CD4-positive, alpha-beta T cell treated with Interleukin-6 at 100 ng/mL for 8 hours (primary cell): ENCODE data around the gene INSC.
"Not testable (repeated sequence)": the region's sequence is repeated elsewhere in the genome, so short reads cannot be mapped to it uniquely, and the experiment has no call there.

Experiments
- DNase-seq: peaks from one replicate; pipeline ENCODE4 v3.0.0-alpha.2; 2020; ENCODE audit warnings: mixed read lengths, low spot score

INSC gene

DNA sequence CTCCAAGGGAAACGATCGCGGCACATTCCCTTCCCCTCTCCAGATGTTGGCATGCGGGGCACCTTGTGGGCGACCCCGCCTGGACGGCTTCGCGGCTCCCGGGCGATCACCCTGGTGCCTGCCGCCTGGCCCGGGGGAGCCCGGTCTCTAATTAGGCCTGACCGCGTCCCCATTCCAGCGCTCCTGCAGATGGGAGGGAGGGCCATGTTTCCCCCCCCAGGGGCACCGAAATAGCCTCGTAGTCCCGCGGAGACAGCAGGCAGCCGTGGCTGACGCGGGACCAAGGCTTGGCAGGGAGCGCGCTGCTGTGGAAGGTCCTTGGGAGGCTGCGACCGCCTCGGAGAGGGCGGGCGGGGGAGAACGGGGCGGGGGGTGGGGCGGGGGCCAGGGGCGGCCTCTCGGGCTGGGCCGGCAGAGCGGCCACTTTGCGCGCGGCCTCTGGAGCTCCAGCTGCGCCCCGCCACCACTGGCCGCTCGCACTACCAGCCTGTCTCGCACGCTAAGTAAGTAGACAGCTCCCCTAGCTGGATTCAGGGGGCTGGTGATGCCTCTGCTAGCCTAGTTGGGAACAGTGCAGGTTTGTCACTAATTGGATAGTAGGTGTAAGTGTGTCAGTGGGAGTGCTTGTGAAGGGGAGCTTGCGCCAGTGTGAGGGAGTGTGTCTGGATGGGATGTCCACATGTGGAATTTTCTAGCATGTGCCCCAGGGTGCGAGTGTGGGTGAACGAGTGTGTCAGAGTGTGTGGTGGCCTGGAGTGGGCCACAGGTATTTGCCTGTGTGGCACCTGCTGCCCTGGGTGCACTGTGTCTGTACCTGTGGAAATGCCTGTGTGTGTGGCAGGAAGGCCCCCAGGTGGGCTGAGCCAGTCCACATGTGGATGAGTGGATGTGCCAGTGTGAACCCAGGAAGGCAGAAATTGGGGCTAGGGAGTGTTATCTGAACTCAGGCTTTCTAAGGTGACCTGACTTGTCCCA lies at the start of gene INSC:
INSC (plus strand) TSS at position 423 of the 975 bp plus-strand sequence. CDS start 34,252 bp downstream, outside the sequence.
- DNase-seq = no peak

- not testable (repeated sequence) for DNase-seq
Observed at GRCh38 chr11:15069751-15070150, 45.0 kb upstream of the INSC start.

- DNase-seq = no peak
Observed at GRCh38 chr11:15071556-15072255, 43.0 kb upstream of the INSC start.

DNA sequence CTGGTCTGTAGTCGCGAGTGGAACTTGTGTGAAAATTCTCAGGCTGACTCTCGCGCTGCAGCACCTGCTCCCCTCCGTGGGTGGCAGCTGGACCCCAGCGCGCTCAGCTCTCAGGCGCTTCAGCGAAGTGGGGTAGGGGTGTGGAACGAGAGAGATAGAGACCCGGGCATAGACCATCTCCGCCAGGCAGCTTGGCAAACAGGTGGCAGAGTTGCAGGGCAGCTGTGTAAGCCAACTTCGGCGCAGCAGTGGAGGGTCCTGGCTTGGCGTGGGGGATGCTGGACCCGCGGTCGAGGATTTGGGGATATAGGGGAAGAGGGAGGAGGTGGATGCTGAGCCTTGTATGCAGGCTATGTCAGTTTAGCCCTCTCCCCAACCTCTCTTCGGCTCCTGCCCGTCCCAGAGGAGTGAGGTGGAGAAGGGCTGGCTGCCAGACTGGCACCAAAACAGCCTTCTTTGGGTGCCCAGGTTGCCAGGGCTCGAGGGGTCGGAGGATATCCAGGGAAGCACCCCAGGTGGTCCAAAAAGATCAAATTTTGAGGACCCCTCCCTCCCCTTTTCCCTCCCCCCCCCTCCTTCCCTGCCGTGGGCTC lies 42.1 kb upstream of the INSC start:
- DNase-seq = no peak

- DNase-seq = no peak
Observed at GRCh38 chr11:15073361-15074205, 41.1 kb upstream of the INSC start, which contains the start of gene CALCB. CALCB (plus strand) TSS chr11:15073593; CDS start chr11:15074719, 1,126 bp downstream.

DNA sequence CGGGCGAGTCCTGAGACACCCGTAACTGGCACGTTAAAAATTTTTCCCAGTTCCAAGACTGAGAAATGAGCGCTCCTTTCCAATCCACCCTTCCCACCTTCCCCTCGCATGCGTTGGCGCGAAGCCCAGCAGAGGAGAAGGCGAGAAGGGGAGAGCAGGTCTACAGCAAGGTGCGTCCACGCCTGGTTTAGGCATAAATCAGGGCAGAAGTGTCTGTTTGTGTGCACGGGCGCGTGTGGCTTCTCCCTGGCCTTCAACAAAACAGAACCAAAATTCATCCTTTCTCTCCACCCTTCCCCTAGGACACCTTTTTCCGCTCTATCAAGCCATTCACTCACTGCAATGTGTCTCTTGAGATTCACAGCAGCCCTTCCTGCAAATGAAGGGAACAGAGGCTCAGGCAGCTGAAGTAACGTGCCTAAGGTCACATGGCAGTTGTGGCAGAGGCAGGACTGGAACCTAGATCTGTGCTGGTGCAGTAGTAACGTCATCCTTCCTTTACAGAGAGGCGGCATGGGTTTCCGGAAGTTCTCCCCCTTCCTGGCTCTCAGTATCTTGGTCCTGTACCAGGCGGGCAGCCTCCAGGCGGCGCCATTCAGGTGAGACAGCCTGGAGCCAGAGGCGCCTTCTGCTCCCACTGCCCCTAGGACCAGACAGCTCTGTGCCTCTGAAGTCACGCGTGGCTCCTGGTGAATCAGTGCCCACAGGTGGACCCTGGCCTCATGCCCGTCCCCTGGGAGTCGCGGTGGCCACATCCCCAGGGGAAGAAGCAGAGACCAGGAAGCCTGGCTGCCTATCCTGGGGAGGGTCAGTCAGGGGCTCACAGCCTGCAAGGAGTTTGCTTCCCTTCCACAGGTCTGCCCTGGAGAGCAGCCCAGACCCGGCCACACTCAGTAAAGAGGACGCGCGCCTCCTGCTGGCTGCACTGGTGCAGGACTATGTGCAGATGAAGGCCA lies 40.2 kb upstream of the INSC start:
- DNase-seq = peak; percentile 79

DNA sequence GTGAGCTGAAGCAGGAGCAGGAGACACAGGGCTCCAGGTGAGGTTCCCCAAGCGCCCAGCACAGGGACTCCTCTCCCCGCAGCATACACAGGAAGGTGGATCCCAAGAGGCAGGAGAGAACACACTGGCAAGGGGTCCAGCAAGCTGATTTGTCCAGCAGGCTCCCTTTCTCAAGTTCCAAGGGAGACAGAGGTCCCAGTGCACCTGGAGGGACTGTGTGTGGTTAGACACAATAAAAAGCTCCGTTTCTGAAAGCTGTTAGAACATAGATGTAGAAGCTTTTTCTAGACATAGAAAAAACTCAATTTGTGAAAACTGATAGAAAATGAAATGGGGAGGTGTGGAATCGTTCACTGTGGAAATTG lies 39.6 kb upstream of the INSC start:
- no peak for DNase-seq

- DNase-seq = no peak
Observed at GRCh38 chr11:15091175-15091574, 23.5 kb upstream of the INSC start.

DNA sequence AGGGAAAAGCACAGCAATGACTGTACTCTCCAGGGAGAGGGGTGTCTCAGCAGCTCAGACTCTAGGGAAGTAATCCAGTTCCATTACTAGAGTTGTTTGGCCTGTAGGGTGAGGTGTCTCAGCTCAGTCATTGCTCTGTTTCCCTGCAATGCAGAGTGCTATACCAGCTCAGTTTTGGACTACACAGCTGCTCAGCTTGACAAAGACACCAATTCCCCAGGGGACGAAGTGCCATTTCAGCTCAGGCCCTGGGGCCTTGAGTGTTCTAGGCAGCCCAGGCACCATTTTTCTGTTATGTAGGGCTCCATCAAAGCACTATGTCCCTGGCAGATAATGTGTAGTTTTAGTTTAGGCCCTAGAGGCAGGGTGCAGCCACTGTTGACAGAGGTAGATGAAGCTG lies 23.1 kb upstream of the INSC start:
- DNase-seq = no peak

- no peak for DNase-seq
Observed at GRCh38 chr11:15093432-15093831, 21.3 kb upstream of the INSC start.

DNA sequence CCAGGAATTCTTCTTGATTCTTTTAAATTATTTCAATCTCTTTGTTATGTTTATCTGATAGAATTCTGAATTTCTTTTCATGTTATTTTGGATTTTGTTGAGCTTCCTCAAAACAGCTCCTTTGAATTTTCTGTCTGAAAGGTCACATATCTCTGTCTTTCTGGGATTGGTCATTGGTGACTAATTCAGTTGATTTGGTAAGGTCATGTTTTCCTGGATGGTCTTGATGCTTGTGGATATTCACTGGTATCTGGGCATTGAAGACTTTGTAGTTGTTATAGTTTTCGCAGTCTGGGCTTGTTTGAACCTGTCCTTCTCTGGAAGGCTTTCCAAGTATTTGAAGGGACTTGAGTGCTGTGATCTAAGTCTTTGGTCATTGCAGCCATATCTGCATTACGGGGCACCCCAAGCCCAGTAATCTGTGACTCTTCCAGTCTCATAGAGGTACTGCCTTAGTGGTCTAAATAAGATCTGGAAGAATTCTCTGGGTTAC lies 18.9 kb upstream of the INSC start:
- no peak for DNase-seq

GRCh38 chr11:15097411-15097810 lies 17.3 kb upstream of the INSC start:
- no peak for DNase-seq

DNA sequence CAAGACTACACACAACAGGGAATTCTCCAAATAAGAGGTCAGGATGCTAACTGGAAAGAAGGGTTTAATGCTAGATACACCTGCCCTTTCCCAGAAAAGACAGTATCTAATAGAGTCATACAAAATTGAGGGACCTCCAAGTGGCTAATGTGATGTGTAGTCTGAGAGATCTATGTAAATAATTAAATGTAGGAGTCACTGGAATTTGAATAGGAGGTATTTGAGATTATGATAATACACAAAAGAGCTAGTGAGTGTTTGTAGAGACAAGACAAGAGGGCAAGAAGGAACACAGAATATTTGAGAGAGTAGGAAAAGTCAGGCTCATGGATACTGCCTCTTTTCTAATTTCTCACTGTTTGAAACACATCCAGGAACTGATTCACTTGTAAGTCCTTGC lies 15.5 kb upstream of the INSC start:
- DNase-seq = no peak

GRCh38 chr11:15101072-15101709 lies 13.5 kb upstream of the INSC start:
- DNase-seq = peak; percentile 22

- DNase-seq = no peak
Observed at GRCh38 chr11:15104166-15104565, 10.6 kb upstream of the INSC start.

DNA sequence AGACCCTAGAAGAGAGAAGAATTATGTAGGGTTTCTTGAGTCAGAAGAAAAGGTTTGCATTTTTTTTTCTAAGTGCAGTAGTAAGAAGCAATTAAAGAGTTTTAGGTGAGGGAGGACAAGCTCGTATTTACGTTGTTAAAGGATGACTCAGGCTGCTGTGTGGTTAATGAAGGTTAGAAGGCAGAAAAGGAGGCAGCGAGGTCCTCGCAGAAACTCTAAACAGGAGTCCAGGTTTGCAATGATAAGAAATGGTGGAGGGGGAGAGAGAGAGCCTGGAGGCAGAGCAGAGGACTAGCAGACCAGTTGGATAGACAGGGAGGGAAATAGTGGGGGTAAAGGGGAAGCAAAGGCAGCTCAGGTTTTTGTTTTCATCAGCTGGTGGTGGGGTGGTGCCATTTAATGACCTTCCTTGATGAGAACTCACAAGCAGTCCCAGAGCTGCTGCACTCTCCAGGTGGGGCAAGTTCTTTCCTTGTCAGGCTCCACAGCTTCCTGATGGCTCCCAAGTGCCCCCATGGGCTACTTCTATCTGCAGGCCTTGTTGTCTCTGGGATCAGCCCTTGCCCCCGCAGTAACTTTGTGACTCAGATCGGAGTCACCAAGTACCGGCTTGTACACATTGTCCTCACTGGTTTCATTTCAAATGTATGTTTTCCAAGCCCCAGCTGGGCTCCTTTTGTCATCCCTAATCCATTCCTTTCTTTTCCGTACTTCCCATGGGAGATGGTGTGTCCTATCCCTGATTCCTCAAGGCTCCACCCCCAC lies 8.3 kb upstream of the INSC start:
- DNase-seq = no peak

GRCh38 chr11:15107730-15108515 lies 6.8 kb upstream of the INSC start:
- no peak for DNase-seq

GRCh38 chr11:15108592-15109130 lies 6.1 kb upstream of the INSC start:
- no peak for DNase-seq
